Upper lobe of right lung (tissue), 1 donor: ENCODE measurements around the gene MAN1A1. TPM values are rescaled to one million over a fixed set of nuclear protein-coding genes. Genes with fewer than 3 reads are reported as not detected.
"Not testable (repeated sequence)": the region's sequence is repeated elsewhere in the genome, so short reads cannot be mapped to it uniquely, and the experiment has no call there.

Experiments used
- ATAC-seq: fragments of 200-7000 bp; cut with Tn5 transposase; one replicate; pipeline ENCODE4 v1.9.1; 2020; ENCODE audit warnings: mild to moderate bottlenecking, moderate library complexity
- DNase-seq: peaks from one replicate; pipeline ENCODE4 v3.0.0-alpha.2; 2020
- H3K27ac ChIP-seq: fragments of 200-600 bp; one replicate; pipeline ENCODE4 v1.8.0; 2022
- H3K27me3 ChIP-seq: fragments of 200-600 bp; one replicate; pipeline ENCODE4 v1.8.0; 2022; ENCODE audit warnings: mild to moderate bottlenecking
- H3K36me3 ChIP-seq: fragments of 200-600 bp; one replicate; pipeline ENCODE4 v1.8.0; 2022
- H3K4me1 ChIP-seq: fragments of 200-600 bp; one replicate; pipeline ENCODE4 v1.8.0; 2022
- H3K4me3 ChIP-seq: fragments of 200-600 bp; one replicate; pipeline ENCODE4 v1.8.0; 2022; ENCODE audit warnings: mild to moderate bottlenecking
- H3K9me3 ChIP-seq: fragments of 200-600 bp; one replicate; pipeline ENCODE4 v1.8.0; 2022
- CTCF ChIP-seq: fragments of 200-600 bp; IDR thresholded peaks from one replicate; pipeline ENCODE4 v1.8.0; 2022; ENCODE audit warnings: antibody characterized with exemption
- intact Hi-C: fragments of 100-400 bp; cut with DNase I; formaldehyde crosslinking; loops from one replicate; pipeline ENCODE4 v1.11.0; 2022
- total RNA-seq: library from RNA; stranded (reverse); fragmentation: NEBNext Ultra II Directional; extraction: Animal tissue kit (Norgen Biotek cat#: 25700); gene quantifications from one replicate; pipeline ENCODE4 v1.2.1, GENCODE V29; 2021
- donor health status: DM: no; HTN: yes; CAD: no; lungs with severe emphysema.

Gene MAN1A1
- total RNA-seq, 1 donor from 2014 or later: 74.0 TPM

- H3K4me3 ChIP-seq: no peak overlapping the region
- no peaks in the 10 kb centered on the region for H3K4me1 ChIP-seq
- DNase-seq: no peak
- H3K27ac ChIP-seq: no peak overlapping the region
- no peak for TF ChIP-seq CTCF
- ATAC-seq: no peak
- no peaks in the 10 kb centered on the region for H3K27me3 ChIP-seq
- intact Hi-C loops: no loop called here
- H3K36me3 ChIP-seq: peaks cover 10% of the 10 kb centered on the region
- no peaks in the 10 kb centered on the region for H3K9me3 ChIP-seq
Measured at GRCh38 chr6:119299694-119300093, 49.9 kb downstream of the MAN1A1 start.

GRCh38 chr6:119297049-119297448, 52.5 kb downstream of the MAN1A1 start:
- intact Hi-C loops: no loop called here
- Histone ChIP-seq H3K4me3 (no peak overlapping the region), H3K27me3 (no peaks in the 10 kb centered on the region), H3K27ac (no peak overlapping the region), H3K4me1 (no peaks in the 10 kb centered on the region), H3K9me3 (no peaks in the 10 kb centered on the region), H3K36me3 (peaks cover 10% of the 10 kb centered on the region)
- TF ChIP-seq CTCF: no peak
- no peak for DNase-seq
- ATAC-seq: no peak

- ATAC-seq: no peak
- no peak for DNase-seq
- H3K27ac ChIP-seq: no peak overlapping the region
- H3K27me3 ChIP-seq: no peaks in the 10 kb centered on the region
- H3K9me3 ChIP-seq: no peaks in the 10 kb centered on the region
- peaks cover 7% of the 10 kb centered on the region for H3K36me3 ChIP-seq
- intact Hi-C loops: no loop called here
- H3K4me3 ChIP-seq: no peak overlapping the region
- no peak for TF ChIP-seq CTCF
- no peaks in the 10 kb centered on the region for H3K4me1 ChIP-seq
Measured at GRCh38 chr6:119296036-119297035, 53.2 kb downstream of the MAN1A1 start.

- no peak overlapping the region for H3K4me3 ChIP-seq
- H3K27me3 ChIP-seq: no peaks in the 10 kb centered on the region
- no peaks in the 10 kb centered on the region for H3K4me1 ChIP-seq
- H3K36me3 ChIP-seq: no peaks in the 10 kb centered on the region
- no peaks in the 10 kb centered on the region for H3K9me3 ChIP-seq
- intact Hi-C loops: no loop called here
- ATAC-seq: no peak
- no peak overlapping the region for H3K27ac ChIP-seq
- no peak for TF ChIP-seq CTCF
- DNase-seq: no peak
Measured at GRCh38 chr6:119294984-119295383, 54.6 kb downstream of the MAN1A1 start.

GRCh38 chr6:119291060-119291459, 58.5 kb downstream of the MAN1A1 start:
- H3K27ac ChIP-seq, ATAC-seq, intact Hi-C loops, DNase-seq, H3K27me3 ChIP-seq, H3K4me1 ChIP-seq, H3K36me3 ChIP-seq, H3K4me3 ChIP-seq, H3K9me3 ChIP-seq: not testable (repeated sequence)

- no peaks in the 10 kb centered on the region for H3K36me3 ChIP-seq
- no peaks in the 10 kb centered on the region for H3K4me1 ChIP-seq
- no peaks in the 10 kb centered on the region for H3K9me3 ChIP-seq
- ATAC-seq: no peak
- H3K27me3 ChIP-seq: no peaks in the 10 kb centered on the region
- DNase-seq: no peak
- no peak overlapping the region for H3K27ac ChIP-seq
- no peak for TF ChIP-seq CTCF
- no peak overlapping the region for H3K4me3 ChIP-seq
- intact Hi-C loops: no loop called here
Measured at GRCh38 chr6:119290306-119290705, 59.3 kb downstream of the MAN1A1 start.
